ENCODE measurements around the gene ELOVL5. TPM values are rescaled to one million over a fixed set of nuclear protein-coding genes. Genes with fewer than 3 reads are reported as not detected.
A peak's percentile ranks its signal among the peaks of the same experiment; 100 is the strongest.

The ELOVL5 gene
- total and polyA plus RNA-seq, 7 experiments from 2014 or later: 40.9 to 124 (median 66.6) TPM

GRCh38 chr6:53328375-53328774, 20.4 kb downstream of the ELOVL5 start:
- POLR2A ChIA-PET: interaction anchor here (0.8 to 1.8 kb wide), 7 partner anchors 9 to 219 kb away, joined by 3 to 8 read pairs (median 4); no protein-coding TSS in a partner anchor
- intact Hi-C loops (cut with micrococcal nuclease): no loop called here
- Mint-ChIP-seq H3K27me3 (no peaks in the 10 kb centered on the region), H3K36me3 (peaks cover 0 to 21% (median 4%) of the 10 kb centered on the region in 5 donors), H3K4me3 (peak overlapping the region in 1 of 10 donors; percentile 4), H3K4me1 (peaks cover 46 to 76% (median 72%) of the 10 kb centered on the region in 7 donors), H3K27ac (peak overlapping the region in 3 of 9 donors; percentile 46 to 63 (median 49)), H3K9me3 (no peaks in the 10 kb centered on the region)
- Histone ChIP-seq H3K4me1 (ENCODE audit: control insufficient read depth in 2 of 2, insufficient read depth in 2 of 2, low read length in 2 of 2) (peaks cover 20 to 41% of the 10 kb centered on the region in 2 donors), H3K4me3 (ENCODE audit: low read length) (no peak overlapping the region), H3K9me3 (ENCODE audit: control insufficient read depth in 2 of 3, low read length in 3 of 3) (no peaks in the 10 kb centered on the region), H3K27me3 (ENCODE audit: control insufficient read depth in 2 of 2, insufficient read depth in 2 of 2, low read length in 2 of 2) (no peaks in the 10 kb centered on the region), H3K36me3 (ENCODE audit: control insufficient read depth in 2 of 3, insufficient read depth in 3 of 3, low read length in 3 of 3) (no peaks in the 10 kb centered on the region), H3K27ac (ENCODE audit: low read depth, low read length) (no peak overlapping the region)
- DNase-seq (no peak), ATAC-seq (no peak)
- CTCF ChIA-PET: interaction anchor here (0.9 to 1.1 kb wide), 2 partner anchors 10 to 13 kb away, joined by 3 read pairs; no protein-coding TSS in a partner anchor

GRCh38 chr6:53327017-53327395, 21.7 kb downstream of the ELOVL5 start:
- Mint-ChIP-seq H3K4me3 (peak overlapping the region in 2 of 10 donors; percentile 3 to 10), H3K27ac (peak overlapping the region in 8 of 9 donors; percentile 14 to 92 (median 60)), H3K4me1 (peaks cover 43 to 76% (median 72%) of the 10 kb centered on the region in 7 donors), H3K36me3 (peaks cover 0 to 19% (median 4%) of the 10 kb centered on the region in 5 donors), H3K27me3 (no peaks in the 10 kb centered on the region), H3K9me3 (no peaks in the 10 kb centered on the region)
- intact Hi-C loops (cut with micrococcal nuclease): no loop called here
- DNase-seq (no peak), ATAC-seq (no peak)
- Histone ChIP-seq H3K36me3 (ENCODE audit: control insufficient read depth in 2 of 3, insufficient read depth in 3 of 3, low read length in 3 of 3) (no peaks in the 10 kb centered on the region), H3K27me3 (ENCODE audit: control insufficient read depth in 2 of 2, insufficient read depth in 2 of 2, low read length in 2 of 2) (no peaks in the 10 kb centered on the region), H3K4me3 (ENCODE audit: low read length) (no peak overlapping the region), H3K27ac (ENCODE audit: low read depth, low read length) (no peak overlapping the region), H3K4me1 (ENCODE audit: control insufficient read depth in 2 of 2, insufficient read depth in 2 of 2, low read length in 2 of 2) (peaks cover 6 to 39% of the 10 kb centered on the region in 2 donors), H3K9me3 (ENCODE audit: control insufficient read depth in 2 of 3, low read length in 3 of 3) (no peaks in the 10 kb centered on the region)
- ChIA-PET CTCF (interaction anchor here (0.5 kb wide), 1 partner anchor 8 kb away, joined by 3 read pairs; no protein-coding TSS in a partner anchor), POLR2A (interaction anchor here (1.7 kb wide), 1 partner anchor 13 kb away, joined by 4 read pairs; no protein-coding TSS in a partner anchor)

- no peak for ATAC-seq
- peak overlapping the region in 4 of 9 donors; percentile 57 to 92 (median 75) for H3K27ac Mint-ChIP-seq
Measured at GRCh38 chr6:53326372-53327016, 22.3 kb downstream of the ELOVL5 start.

GRCh38 chr6:53325785-53326184, 23.0 kb downstream of the ELOVL5 start:
- H3K9me3 Mint-ChIP-seq: no peaks in the 10 kb centered on the region
- no peaks in the 10 kb centered on the region for H3K27me3 Mint-ChIP-seq
- ChIA-PET POLR2A (interaction anchor here (1.7 kb wide), 1 partner anchor 14 kb away, joined by 4 read pairs; no protein-coding TSS in a partner anchor), CTCF (no interaction called here)
- Histone ChIP-seq H3K27ac (ENCODE audit: low read depth, low read length) (no peak overlapping the region), H3K27me3 (ENCODE audit: control insufficient read depth in 2 of 2, insufficient read depth in 2 of 2, low read length in 2 of 2) (no peaks in the 10 kb centered on the region), H3K4me1 (ENCODE audit: control insufficient read depth in 2 of 2, insufficient read depth in 2 of 2, low read length in 2 of 2) (peaks cover 0 to 33% of the 10 kb centered on the region in 2 donors), H3K4me3 (ENCODE audit: low read length) (no peak overlapping the region), H3K9me3 (ENCODE audit: control insufficient read depth in 2 of 3, low read length in 3 of 3) (no peaks in the 10 kb centered on the region), H3K36me3 (ENCODE audit: control insufficient read depth in 2 of 3, insufficient read depth in 3 of 3, low read length in 3 of 3) (no peaks in the 10 kb centered on the region)
- peaks cover 0 to 21% (median 5%) of the 10 kb centered on the region in 5 donors for H3K36me3 Mint-ChIP-seq
- peak overlapping the region in 2 of 9 donors; percentile 2 to 17 for H3K27ac Mint-ChIP-seq
- ATAC-seq (no peak), DNase-seq (no peak)
- H3K4me3 Mint-ChIP-seq: peak overlapping the region in 1 of 10 donors; percentile 47
- intact Hi-C loops (cut with micrococcal nuclease): no loop called here
- peaks cover 40 to 73% (median 65%) of the 10 kb centered on the region in 7 donors for H3K4me1 Mint-ChIP-seq

More at GRCh38 chr6:53326372-53327016, 22.3 kb downstream of the ELOVL5 start:
- Mint-ChIP-seq H3K9me3 (no peaks in the 10 kb centered on the region), H3K4me3 (peak overlapping the region in 1 of 10 donors; percentile 47), H3K27me3 (no peaks in the 10 kb centered on the region), H3K4me1 (peaks cover 45 to 76% (median 71%) of the 10 kb centered on the region in 7 donors), H3K36me3 (peaks cover 0 to 19% (median 4%) of the 10 kb centered on the region in 5 donors)
- intact Hi-C loops (cut with micrococcal nuclease): no loop called here
- H3K27me3 ChIP-seq (ENCODE audit: control insufficient read depth in 2 of 2, insufficient read depth in 2 of 2, low read length in 2 of 2): no peaks in the 10 kb centered on the region
- CTCF ChIA-PET: interaction anchor here (0.5 kb wide), 1 partner anchor 8 kb away, joined by 3 read pairs; no protein-coding TSS in a partner anchor
- no peak overlapping the region for H3K27ac ChIP-seq (ENCODE audit: low read depth, low read length)
- H3K4me1 ChIP-seq (ENCODE audit: control insufficient read depth in 2 of 2, insufficient read depth in 2 of 2, low read length in 2 of 2): peaks cover under 1 to 35% of the 10 kb centered on the region in 2 donors
- POLR2A ChIA-PET: interaction anchor here (1.7 kb wide), 1 partner anchor 13 kb away, joined by 4 read pairs; no protein-coding TSS in a partner anchor
- H3K36me3 ChIP-seq (ENCODE audit: control insufficient read depth in 2 of 3, insufficient read depth in 3 of 3, low read length in 3 of 3): no peaks in the 10 kb centered on the region
- H3K4me3 ChIP-seq (ENCODE audit: low read length): no peak overlapping the region
- DNase-seq: no peak
- H3K9me3 ChIP-seq (ENCODE audit: control insufficient read depth in 2 of 3, low read length in 3 of 3): no peaks in the 10 kb centered on the region

GRCh38 chr6:53322188-53323029, 26.3 kb downstream of the ELOVL5 start:
- Histone ChIP-seq H3K27me3 (ENCODE audit: control insufficient read depth in 2 of 2, insufficient read depth in 2 of 2, low read length in 2 of 2) (no peaks in the 10 kb centered on the region), H3K4me1 (ENCODE audit: control insufficient read depth in 2 of 2, insufficient read depth in 2 of 2, low read length in 2 of 2) (peaks cover 0 to 19% of the 10 kb centered on the region in 2 donors), H3K4me3 (ENCODE audit: low read length) (no peak overlapping the region), H3K9me3 (ENCODE audit: control insufficient read depth in 2 of 3, low read length in 3 of 3) (no peaks in the 10 kb centered on the region), H3K27ac (ENCODE audit: low read depth, low read length) (no peak overlapping the region), H3K36me3 (ENCODE audit: control insufficient read depth in 2 of 3, insufficient read depth in 3 of 3, low read length in 3 of 3) (no peaks in the 10 kb centered on the region)
- POLR2A ChIA-PET: interaction anchor here (0.8 to 2.2 kb wide), 4 partner anchors 10 to 35 kb away, joined by 3 to 9 read pairs (median 4); no protein-coding TSS in a partner anchor
- CTCF ChIA-PET: no interaction called here
- H3K27me3 Mint-ChIP-seq: no peaks in the 10 kb centered on the region
- H3K9me3 Mint-ChIP-seq: peaks cover 0 to 2% (median 0%) of the 10 kb centered on the region in 11 donors
- ATAC-seq (no peak), DNase-seq (no peak)
- intact Hi-C loops (cut with micrococcal nuclease): no loop called here
- peaks cover 0 to 31% (median 11%) of the 10 kb centered on the region in 5 donors for H3K36me3 Mint-ChIP-seq
- H3K4me1 Mint-ChIP-seq: peaks cover 45 to 73% (median 57%) of the 10 kb centered on the region in 7 donors
- H3K4me3 Mint-ChIP-seq: peak overlapping the region in 1 of 10 donors; percentile 37
- peak overlapping the region in 4 of 9 donors; percentile 19 to 51 (median 26) for H3K27ac Mint-ChIP-seq

DNA sequence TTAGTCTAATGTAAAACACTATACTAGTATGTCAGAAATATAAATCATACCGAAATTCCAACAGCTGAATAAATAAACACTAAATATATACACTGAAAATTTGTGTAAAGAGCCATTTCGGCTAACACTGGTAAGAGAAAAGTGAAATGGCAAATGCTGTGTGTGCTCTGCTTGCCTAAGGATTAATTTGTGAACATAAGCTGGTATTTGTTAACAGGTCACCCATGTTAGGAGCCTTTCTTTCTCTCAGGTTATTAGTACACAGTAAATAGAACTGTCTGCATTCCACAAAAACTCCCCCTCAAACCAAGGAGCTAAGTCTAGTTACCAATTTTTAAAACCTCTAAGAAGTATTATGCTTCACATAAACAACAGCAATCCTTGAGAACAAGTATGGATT, 27.0 kb downstream of the ELOVL5 start:
- no peak overlapping the region for H3K4me3 Mint-ChIP-seq
- no peaks in the 10 kb centered on the region for H3K9me3 ChIP-seq (ENCODE audit: control insufficient read depth in 2 of 3, low read length in 3 of 3)
- ChIA-PET CTCF (no interaction called here), POLR2A (interaction anchor here (0.8 to 2.2 kb wide), 2 partner anchors 19 kb away, joined by 4 to 9 read pairs; no protein-coding TSS in a partner anchor)
- peaks cover 45 to 73% (median 58%) of the 10 kb centered on the region in 7 donors for H3K4me1 Mint-ChIP-seq
- no peak overlapping the region for H3K4me3 ChIP-seq (ENCODE audit: low read length)
- no peaks in the 10 kb centered on the region for H3K36me3 ChIP-seq (ENCODE audit: control insufficient read depth in 2 of 3, insufficient read depth in 3 of 3, low read length in 3 of 3)
- H3K9me3 Mint-ChIP-seq: peaks cover 0 to 2% (median 0%) of the 10 kb centered on the region in 11 donors
- DNase-seq: no peak
- peak overlapping the region in 2 of 9 donors; percentile 2 to 41 for H3K27ac Mint-ChIP-seq
- peaks cover 0 to 25% (median 11%) of the 10 kb centered on the region in 5 donors for H3K36me3 Mint-ChIP-seq
- H3K4me1 ChIP-seq (ENCODE audit: control insufficient read depth in 2 of 2, insufficient read depth in 2 of 2, low read length in 2 of 2): peaks cover 0 to 16% of the 10 kb centered on the region in 2 donors
- H3K27me3 Mint-ChIP-seq: no peaks in the 10 kb centered on the region
- intact Hi-C loops (cut with micrococcal nuclease): no loop called here
- H3K27ac ChIP-seq (ENCODE audit: low read depth, low read length): no peak overlapping the region
- H3K27me3 ChIP-seq (ENCODE audit: control insufficient read depth in 2 of 2, insufficient read depth in 2 of 2, low read length in 2 of 2): no peaks in the 10 kb centered on the region
- ATAC-seq: no peak

Measured in naive thymus-derived CD4-positive, alpha-beta T cell (primary cell).